NB4 (cell line): ENCODE results near the gene AGAP1.

Source experiments
- DNase-seq: peaks from one replicate; pipeline ENCODE4 v3.0.0; 2010; ENCODE audit warnings: low read depth
- H3K4me3 ChIP-seq: one replicate; pipeline ENCODE4 v1.5.1; 2011; ENCODE audit warnings: mild to moderate bottlenecking, low read depth, low read length, moderate library complexity
- MYC ChIP-seq: IDR thresholded peaks from 2 replicates; pipeline ENCODE4 v1.6.1; 2011; ENCODE audit warnings: low read depth, low read length
- POLR2A ChIP-seq: IDR thresholded peaks from 2 replicates; pipeline ENCODE4 v1.6.1; 2011; ENCODE audit warnings: mild to moderate bottlenecking; ENCODE audit not compliant: insufficient read length; ENCODE audit errors: extremely low read depth
- TF ChIP-seq, protein P1 (sequence below): IDR thresholded peaks from one replicate; pipeline ENCODE4 v1.5.1; 2012; ENCODE audit warnings: low read depth, low read length
- TF ChIP-seq, protein P2 (sequence below): IDR thresholded peaks from 2 replicates; pipeline ENCODE4 v1.6.1; 2011; ENCODE audit warnings: low read depth, low read length

The AGAP1 gene

GRCh38 chr2:235820571-235820970 is 326.7 kb downstream of the AGAP1 start:
- TF ChIP-seq POLR2A, result no peak
- TF ChIP-seq MYC, result no peak
- TF ChIP-seq, protein P1, sequence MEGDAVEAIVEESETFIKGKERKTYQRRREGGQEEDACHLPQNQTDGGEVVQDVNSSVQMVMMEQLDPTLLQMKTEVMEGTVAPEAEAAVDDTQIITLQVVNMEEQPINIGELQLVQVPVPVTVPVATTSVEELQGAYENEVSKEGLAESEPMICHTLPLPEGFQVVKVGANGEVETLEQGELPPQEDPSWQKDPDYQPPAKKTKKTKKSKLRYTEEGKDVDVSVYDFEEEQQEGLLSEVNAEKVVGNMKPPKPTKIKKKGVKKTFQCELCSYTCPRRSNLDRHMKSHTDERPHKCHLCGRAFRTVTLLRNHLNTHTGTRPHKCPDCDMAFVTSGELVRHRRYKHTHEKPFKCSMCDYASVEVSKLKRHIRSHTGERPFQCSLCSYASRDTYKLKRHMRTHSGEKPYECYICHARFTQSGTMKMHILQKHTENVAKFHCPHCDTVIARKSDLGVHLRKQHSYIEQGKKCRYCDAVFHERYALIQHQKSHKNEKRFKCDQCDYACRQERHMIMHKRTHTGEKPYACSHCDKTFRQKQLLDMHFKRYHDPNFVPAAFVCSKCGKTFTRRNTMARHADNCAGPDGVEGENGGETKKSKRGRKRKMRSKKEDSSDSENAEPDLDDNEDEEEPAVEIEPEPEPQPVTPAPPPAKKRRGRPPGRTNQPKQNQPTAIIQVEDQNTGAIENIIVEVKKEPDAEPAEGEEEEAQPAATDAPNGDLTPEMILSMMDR, result no peak
- TF ChIP-seq, protein P2, sequence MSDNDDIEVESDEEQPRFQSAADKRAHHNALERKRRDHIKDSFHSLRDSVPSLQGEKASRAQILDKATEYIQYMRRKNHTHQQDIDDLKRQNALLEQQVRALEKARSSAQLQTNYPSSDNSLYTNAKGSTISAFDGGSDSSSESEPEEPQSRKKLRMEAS, result no peak

GRCh38 chr2:235824331-235824730 is 330.5 kb downstream of the AGAP1 start:
- TF ChIP-seq POLR2A (no peak), MYC (no peak)
- TF ChIP-seq, protein P2, result no peak
- TF ChIP-seq, protein P1, result no peak
- no peak for DNase-seq
- no peak overlapping the region for H3K4me3 ChIP-seq

More at GRCh38 chr2:235820571-235820970, 326.7 kb downstream of the AGAP1 start:
- H3K4me3 ChIP-seq, result no peak overlapping the region
- DNase-seq, result peak; percentile 19

- no peak overlapping the region for H3K4me3 ChIP-seq
- DNase-seq, result no peak
- TF ChIP-seq, protein P2, result no peak
- TF ChIP-seq, protein P1, result no peak
- TF ChIP-seq MYC, result no peak
- TF ChIP-seq POLR2A, result no peak
Measured at GRCh38 chr2:235825946-235826345, 332.1 kb downstream of the AGAP1 start.

GRCh38 chr2:235826826-235827225 is 333.0 kb downstream of the AGAP1 start:
- no peak overlapping the region for H3K4me3 ChIP-seq
- no peak for DNase-seq
- TF ChIP-seq MYC, result no peak
- TF ChIP-seq, protein P1, result no peak
- no peak for TF ChIP-seq POLR2A
- TF ChIP-seq, protein P2, result no peak

DNA sequence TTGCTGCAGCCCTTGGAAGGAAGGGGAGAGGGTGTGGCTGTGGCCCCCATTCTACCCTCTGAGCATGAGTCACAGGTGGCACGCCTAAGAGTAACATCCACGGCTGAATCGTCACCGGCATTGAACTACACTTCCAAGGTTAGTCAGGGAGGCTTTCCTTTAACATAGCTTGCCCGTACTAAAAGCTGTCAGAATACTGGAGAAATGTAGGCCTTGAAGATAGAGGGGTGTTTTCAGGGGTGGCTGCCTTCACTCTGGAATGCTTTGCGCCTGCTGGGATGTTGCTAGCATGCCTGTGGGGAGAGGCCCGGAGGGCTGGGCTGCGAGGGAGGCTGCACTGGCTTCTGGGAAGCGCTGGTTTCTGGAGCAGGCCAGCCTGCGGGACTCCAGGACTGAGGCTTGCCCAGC is 333.7 kb downstream of the AGAP1 start:
- DNase-seq, result no peak
- TF ChIP-seq MYC (no peak), POLR2A (no peak)
- TF ChIP-seq, protein P1, result no peak
- TF ChIP-seq, protein P2, result no peak
- no peak overlapping the region for H3K4me3 ChIP-seq
